Endothelial cell of umbilical vein (primary cell): ENCODE measurements around the gene SPINT4. TPM values are rescaled to one million over a fixed set of nuclear protein-coding genes. Genes with fewer than 3 reads are reported as not detected.

Source experiments
- BruUV-seq: library from RNA; stranded (reverse); fragments of 400-500 nt; replicated peaks from 2 replicates; lab custom pipeline; 2021; lab: Mats Ljungman, UMichigan
- CTCF ChIA-PET: fragments of 300-600, 350-600 bp; sonication (Branson Sonifier 250); formaldehyde crosslinking; loops from one replicate; lab custom pipeline; 2021; ENCODE audit warnings: antibody characterized with exemption, inconsistent platforms; lab: Charles Lee
- POLR2A ChIA-PET: fragments of 300-600, 350-600 bp; sonication (Branson Sonifier 250); formaldehyde crosslinking; loops from one replicate; lab custom pipeline; 2021; ENCODE audit warnings: antibody characterized with exemption, inconsistent platforms; lab: Charles Lee
- DNase-seq: peaks from one replicate; pipeline ENCODE4 v3.0.0-alpha.2; 2011; ENCODE audit warnings: low read depth, low spot score
- FAIRE-seq: peaks from 2 replicates; lab custom pipeline; 2011; peaks lifted over from hg19 to GRCh38; lab: Jason Lieb, UNC
- H2AFZ ChIP-seq: 2 replicates; pipeline ENCODE4 v1.6.0; 2012; ENCODE audit warnings: low read depth, low read length, control low read depth, inconsistent platforms
- H3K27ac ChIP-seq: 2 replicates; pipeline ENCODE4 v1.5.1; 2011; ENCODE audit warnings: low read depth, mild to moderate bottlenecking, control low read depth, low read length, moderate library complexity; ENCODE audit not compliant: insufficient read depth
- H3K27me3 ChIP-seq, 2 experiments: 2 replicates each; pipeline versions ENCODE4 v1.6.0 to v1.6.1; 2011; ENCODE audit warnings: low read length in 2 of 2, mixed read lengths in 1 of 2; ENCODE audit not compliant: control insufficient read depth in 2 of 2, insufficient read depth in 2 of 2
- H3K36me3 ChIP-seq, 2 experiments: 2 replicates in 1 of 2; 3 replicates in 1 of 2; pipeline ENCODE4 v1.5.1; 2011; ENCODE audit warnings: low read length in 2 of 2, mild to moderate bottlenecking in 1 of 2, moderate library complexity in 1 of 2; ENCODE audit not compliant: control insufficient read depth in 2 of 2, insufficient read depth in 2 of 2; ENCODE audit errors: extremely low read depth in 1 of 2
- H3K4me1 ChIP-seq: 3 replicates; pipeline ENCODE4 v1.5.1; 2011; ENCODE audit warnings: mild to moderate bottlenecking, low read length; ENCODE audit not compliant: control insufficient read depth, insufficient read depth; ENCODE audit errors: extremely low read depth
- H3K4me2 ChIP-seq: 2 replicates; pipeline ENCODE4 v1.6.1; 2011; ENCODE audit warnings: low read length, control low read depth, mixed read lengths; ENCODE audit not compliant: insufficient read depth
- H3K4me3 ChIP-seq, 3 experiments: fragments of 200-600 bp in 1 of 3; sonication (generic), shearing (Covaris generic) in 1 of 3; replicated peaks in 1 of 3; 2 replicates each; pipeline ENCODE4 v1.5.1; 2011 to 2016; ENCODE audit warnings: control low read depth in 3 of 3, low read length in 3 of 3, mild to moderate bottlenecking in 2 of 3, inconsistent platforms in 1 of 3, low read depth in 1 of 3, moderate library complexity in 1 of 3; ENCODE audit not compliant: insufficient read depth in 1 of 3
- H3K79me2 ChIP-seq: 2 replicates; pipeline ENCODE4 v1.6.0; 2012; ENCODE audit warnings: low read length, inconsistent platforms; ENCODE audit not compliant: control insufficient read depth, insufficient read depth
- H3K9ac ChIP-seq: replicated peaks from 2 replicates; pipeline ENCODE3; 2011; ENCODE audit warnings: low read length, control low read depth; ENCODE audit not compliant: insufficient read depth; ENCODE audit errors: extremely low read depth
- H3K9me1 ChIP-seq: replicated peaks from 3 replicates; pipeline ENCODE4 v1.6.0; 2011; ENCODE audit warnings: mild to moderate bottlenecking, low read length; ENCODE audit not compliant: control insufficient read depth, insufficient read depth; ENCODE audit errors: extremely low read depth
- H3K9me3 ChIP-seq: replicated peaks from 2 replicates; pipeline ENCODE4 v1.5.1; 2012; ENCODE audit warnings: low read length, inconsistent platforms; ENCODE audit not compliant: control insufficient read depth, insufficient read depth
- H4K20me1 ChIP-seq: replicated peaks from 2 replicates; pipeline ENCODE3; 2011; ENCODE audit warnings: mild to moderate bottlenecking, low read length; ENCODE audit not compliant: control insufficient read depth, insufficient read depth; ENCODE audit errors: extremely low read depth
- EZH2 ChIP-seq: IDR thresholded peaks from 2 replicates; pipeline ENCODE4 v1.6.1; 2012; ENCODE audit warnings: borderline replicate concordance, low read depth, mild to moderate bottlenecking, moderate library complexity, low read length, inconsistent platforms; ENCODE audit not compliant: severe bottlenecking
- FOS ChIP-seq: IDR thresholded peaks from 2 replicates; pipeline ENCODE4 v1.6.1; 2011; ENCODE audit warnings: mild to moderate bottlenecking, low read length, moderate library complexity, borderline replicate concordance; ENCODE audit not compliant: insufficient read depth
- GATA2 ChIP-seq: IDR thresholded peaks from 2 replicates; pipeline ENCODE4 v1.7.0; 2011; ENCODE audit warnings: low read depth, mild to moderate bottlenecking, moderate library complexity, mixed read lengths, low read length; ENCODE audit not compliant: insufficient read length, insufficient read depth
- JUN ChIP-seq: IDR thresholded peaks from 2 replicates; pipeline ENCODE4 v1.6.1; 2011; ENCODE audit warnings: borderline replicate concordance, low read depth; ENCODE audit not compliant: insufficient read length, insufficient read depth
- MYC ChIP-seq: IDR thresholded peaks from one replicate; pipeline ENCODE4 v1.6.1; 2011; ENCODE audit warnings: mild to moderate bottlenecking, low read depth, low read length
- POLR2A ChIP-seq: IDR thresholded peaks from 2 replicates; pipeline ENCODE4 v1.6.1; 2012; ENCODE audit warnings: low read depth, mild to moderate bottlenecking, control low read depth, low read length
- POLR2AphosphoS5 ChIP-seq: IDR thresholded peaks from 2 replicates; pipeline ENCODE4 v1.6.1; 2012; ENCODE audit warnings: low read depth, mild to moderate bottlenecking, control low read depth, low read length, moderate library complexity; ENCODE audit not compliant: insufficient read depth
- dilution Hi-C: fragments of 300-500 bp; cut with MboI; formaldehyde crosslinking; loops from one replicate; pipeline ENCODE4 v1.15.0; 2019; ENCODE audit warnings: low sequenced_read_pairs; ENCODE audit not compliant: extremely low pct_ligation_motif_present
- intact Hi-C: fragments of 100-400 bp; cut with micrococcal nuclease; formaldehyde crosslinking; loops from one replicate; pipeline ENCODE4 v1.10.0; 2022
- polyA plus RNA-seq, 4 experiments: library from polyadenylated mRNA; depleted of rRNA in 3 of 4; stranded (reverse) in 3 of 4; unstranded in 1 of 4; fragments of >200 nt; gene quantifications; 2 replicates each; pipeline versions ENCODE4 v1.2.1 to v1.2.3, GENCODE V29; 2011 to 2012; ENCODE audit warnings: missing spikeins in 1 of 4
- total RNA-seq: library from RNA; stranded (reverse); gene quantifications from 2 replicates; pipeline ENCODE4 v1.2.3, GENCODE V29; 2021
- TF ChIP-seq, protein P1 (sequence below): IDR thresholded peaks from 2 replicates; pipeline ENCODE4 v1.6.1; 2011; ENCODE audit not compliant: insufficient read depth, insufficient read length
- TF ChIP-seq, protein P2 (sequence below), 2 donors: IDR thresholded peaks; 1 replicate in 1 of 2; 2 replicates in 1 of 2; pipeline ENCODE4 v1.5.1; 2011; ENCODE audit warnings: low read length in 2 of 2, mild to moderate bottlenecking in 2 of 2, moderate library complexity in 2 of 2, control low read depth in 1 of 2, inconsistent platforms in 1 of 2, low read depth in 1 of 2; ENCODE audit not compliant: insufficient read depth in 1 of 2; ENCODE audit errors: extremely low read depth in 1 of 2

SPINT4 gene
- total and polyA plus RNA-seq, 2 donors (not counting 3 experiments of a cell fraction or from before 2014, with no cell fraction given): not detected

DNA sequence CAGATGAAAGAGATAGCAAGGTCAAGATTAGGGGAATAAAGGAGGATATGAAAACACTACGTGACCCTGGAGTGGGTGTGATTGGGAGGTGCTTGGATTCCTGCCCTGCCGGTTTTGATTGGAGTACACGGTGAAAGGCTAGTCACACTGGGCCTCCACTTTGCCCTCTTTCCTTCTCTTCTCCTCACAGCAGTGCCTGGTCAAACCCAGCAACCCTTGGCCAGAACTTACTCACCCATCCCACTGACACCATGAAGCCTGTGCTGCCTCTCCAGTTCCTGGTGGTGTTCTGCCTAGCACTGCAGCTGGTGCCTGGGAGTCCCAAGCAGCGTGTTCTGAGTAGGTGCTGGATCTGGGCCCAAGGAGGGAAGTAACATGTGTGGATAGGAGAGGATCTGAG, 20.3 kb upstream of the SPINT4 start, which contains the start of gene WFDC13:
Gene WFDC13 (plus strand): TSS at position 166 of the 400 bp plus-strand sequence. CDS start 86 bp downstream, at position 252.
- FAIRE-seq (no peak), DNase-seq (no peak)
- TF ChIP-seq, protein P1, sequence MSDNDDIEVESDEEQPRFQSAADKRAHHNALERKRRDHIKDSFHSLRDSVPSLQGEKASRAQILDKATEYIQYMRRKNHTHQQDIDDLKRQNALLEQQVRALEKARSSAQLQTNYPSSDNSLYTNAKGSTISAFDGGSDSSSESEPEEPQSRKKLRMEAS: no peak
- TF ChIP-seq EZH2: no peak
- TF ChIP-seq, protein P2, sequence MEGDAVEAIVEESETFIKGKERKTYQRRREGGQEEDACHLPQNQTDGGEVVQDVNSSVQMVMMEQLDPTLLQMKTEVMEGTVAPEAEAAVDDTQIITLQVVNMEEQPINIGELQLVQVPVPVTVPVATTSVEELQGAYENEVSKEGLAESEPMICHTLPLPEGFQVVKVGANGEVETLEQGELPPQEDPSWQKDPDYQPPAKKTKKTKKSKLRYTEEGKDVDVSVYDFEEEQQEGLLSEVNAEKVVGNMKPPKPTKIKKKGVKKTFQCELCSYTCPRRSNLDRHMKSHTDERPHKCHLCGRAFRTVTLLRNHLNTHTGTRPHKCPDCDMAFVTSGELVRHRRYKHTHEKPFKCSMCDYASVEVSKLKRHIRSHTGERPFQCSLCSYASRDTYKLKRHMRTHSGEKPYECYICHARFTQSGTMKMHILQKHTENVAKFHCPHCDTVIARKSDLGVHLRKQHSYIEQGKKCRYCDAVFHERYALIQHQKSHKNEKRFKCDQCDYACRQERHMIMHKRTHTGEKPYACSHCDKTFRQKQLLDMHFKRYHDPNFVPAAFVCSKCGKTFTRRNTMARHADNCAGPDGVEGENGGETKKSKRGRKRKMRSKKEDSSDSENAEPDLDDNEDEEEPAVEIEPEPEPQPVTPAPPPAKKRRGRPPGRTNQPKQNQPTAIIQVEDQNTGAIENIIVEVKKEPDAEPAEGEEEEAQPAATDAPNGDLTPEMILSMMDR (IDR thresholded peaks at IDR 0.05; ENCODE audit: extremely low read depth in 1 of 2, insufficient read depth in 1 of 2, low read depth in 1 of 2, low read length in 2 of 2): no peak
- TF ChIP-seq GATA2: no peak
- no peak for TF ChIP-seq POLR2A
- TF ChIP-seq POLR2AphosphoS5: no peak
- no peak for TF ChIP-seq MYC
- no peak for TF ChIP-seq JUN
- no peak for TF ChIP-seq FOS
- no peak within 1 kb of the TSS for H3K27ac ChIP-seq
- no TSS peak for BruUV-seq
- H3K4me3 ChIP-seq: no peak within 1 kb of the TSS
- H3K9me1 ChIP-seq: no peaks in the 10 kb centered on the region
- no peaks in the 10 kb centered on the region for H3K4me1 ChIP-seq
- no peaks in the 10 kb centered on the region for H3K36me3 ChIP-seq
- intact Hi-C loops (no loop called here), dilution Hi-C loops (no loop called here)
- no peak within 1 kb of the TSS for H2AFZ ChIP-seq
- H3K9ac ChIP-seq: no peak within 1 kb of the TSS
- H4K20me1 ChIP-seq: no peaks in the 10 kb centered on the region
- H3K27me3 ChIP-seq: no peaks in the 10 kb centered on the region
- H3K9me3 ChIP-seq: no peaks in the 10 kb centered on the region
- no peak within 1 kb of the TSS for H3K4me2 ChIP-seq
- no peaks in the 10 kb centered on the region for H3K79me2 ChIP-seq
- CTCF ChIA-PET: no interaction called here
- POLR2A ChIA-PET: no interaction called here
